HEK293T (cell line): ENCODE data around the gene CDHR5.

Experiments
- CTCF ChIA-PET: fragments of 350-600 bp; formaldehyde crosslinking; extraction: SDS; loops from one replicate; lab custom pipeline; 2021; ENCODE audit warnings: antibody characterized with exemption, inconsistent platforms; lab: Yijun Ruan, JAX
- POLR2A ChIA-PET: fragments of 350-600 bp; formaldehyde crosslinking; extraction: SDS; loops from one replicate; lab custom pipeline; 2020; ENCODE audit warnings: antibody characterized with exemption, inconsistent platforms; lab: Yijun Ruan, JAX
- DNase-seq: peaks from one replicate; pipeline ENCODE4 v3.0.0; 2012; ENCODE audit warnings: mixed read lengths; ENCODE audit errors: extremely low spot score
- ARNT ChIP-seq: fragments of 450-650 bp; IDR thresholded peaks from 2 replicates; pipeline ENCODE4 v1.6.1; 2017; ENCODE audit warnings: mild to moderate bottlenecking
- BHLHE40 ChIP-seq: fragments of 450-650 bp; IDR thresholded peaks from 2 replicates; pipeline ENCODE4 v1.6.1; 2016; ENCODE audit warnings: mild to moderate bottlenecking, moderate library complexity, borderline replicate concordance
- CTBP1 ChIP-seq: fragments of 450-650 bp; IDR thresholded peaks from 2 replicates; pipeline ENCODE4 v1.6.1; 2016; ENCODE audit warnings: borderline replicate concordance
- ELF4 ChIP-seq: fragments of 450-650 bp; IDR thresholded peaks from 2 replicates; pipeline ENCODE4 v1.6.1; 2017; ENCODE audit warnings: antibody characterized with exemption
- FOXA1 ChIP-seq: fragments of 450-650 bp; IDR thresholded peaks from 2 replicates; pipeline ENCODE4 v1.6.1; 2016; ENCODE audit warnings: mild to moderate bottlenecking
- FOXK2 ChIP-seq: fragments of 450-650 bp; IDR thresholded peaks from 2 replicates; pipeline ENCODE4 v1.6.1; 2016; ENCODE audit warnings: mild to moderate bottlenecking
- FOXM1 ChIP-seq: fragments of 450-650 bp; IDR thresholded peaks from 2 replicates; pipeline ENCODE4 v1.6.1; 2017; ENCODE audit warnings: mild to moderate bottlenecking, borderline replicate concordance
- HDGF ChIP-seq: fragments of 450-650 bp; IDR thresholded peaks from 2 replicates; pipeline ENCODE4 v1.6.1; 2017; ENCODE audit warnings: antibody characterized with exemption, borderline replicate concordance
- L3MBTL2 ChIP-seq: fragments of 450-650 bp; conservative IDR thresholded peaks from 2 replicates; pipeline ENCODE4 v1.6.1; 2016; ENCODE audit warnings: mild to moderate bottlenecking
- LEF1 ChIP-seq: fragments of 450-650 bp; IDR thresholded peaks from 2 replicates; pipeline ENCODE4 v1.6.1; 2017; ENCODE audit warnings: mild to moderate bottlenecking, borderline replicate concordance
- NFRKB ChIP-seq: fragments of 450-650 bp; IDR thresholded peaks from 2 replicates; pipeline ENCODE4 v1.6.1; 2016; ENCODE audit warnings: mild to moderate bottlenecking, moderate library complexity
- SP1 ChIP-seq: fragments of 450-650 bp; IDR thresholded peaks from 2 replicates; pipeline ENCODE4 v1.6.1; 2017
- SUZ12 ChIP-seq: fragments of 450-650 bp; IDR thresholded peaks from 2 replicates; pipeline ENCODE4 v1.6.1; 2016; ENCODE audit warnings: mild to moderate bottlenecking
- TARDBP ChIP-seq: fragments of 450-650 bp; IDR thresholded peaks from 2 replicates; pipeline ENCODE4 v1.6.1; 2016
- ZNF384 ChIP-seq: fragments of 450-650 bp; IDR thresholded peaks from 2 replicates; pipeline ENCODE4 v1.6.1; 2016
- TF ChIP-seq, protein P1 (sequence below): fragments of 450-650 bp; IDR thresholded peaks from 2 replicates; pipeline ENCODE4 v1.6.1; 2016

CDHR5 gene

DNA sequence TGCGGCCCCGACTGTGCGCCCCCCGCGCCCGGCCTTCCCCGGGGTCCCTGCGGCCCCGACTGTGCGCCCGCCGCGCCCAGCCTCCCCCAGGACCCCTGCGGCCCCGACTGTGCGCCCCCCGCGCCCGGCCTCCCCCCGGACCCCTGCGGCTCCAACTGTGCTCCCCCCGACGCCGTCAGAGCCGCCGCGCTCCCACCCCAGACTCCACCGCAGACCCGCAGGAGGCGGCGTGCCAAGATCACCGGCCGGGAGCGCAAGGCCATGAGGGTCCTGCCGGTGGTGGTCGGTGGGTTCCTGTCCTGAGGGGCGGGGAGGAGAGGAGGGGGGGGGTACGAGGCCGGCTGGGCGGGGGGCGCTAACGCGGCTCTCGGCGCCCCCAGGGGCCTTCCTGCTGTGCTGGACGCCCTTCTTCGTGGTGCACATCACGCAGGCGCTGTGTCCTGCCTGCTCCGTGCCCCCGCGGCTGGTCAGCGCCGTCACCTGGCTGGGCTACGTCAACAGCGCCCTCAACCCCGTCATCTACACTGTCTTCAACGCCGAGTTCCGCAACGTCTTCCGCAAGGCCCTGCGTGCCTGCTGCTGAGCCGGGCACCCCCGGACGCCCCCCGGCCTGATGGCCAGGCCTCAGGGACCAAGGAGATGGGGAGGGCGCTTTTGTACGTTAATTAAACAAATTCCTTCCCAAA lies 15.4 kb upstream of the CDHR5 start:
- CTCF ChIA-PET = no interaction called here

DNA sequence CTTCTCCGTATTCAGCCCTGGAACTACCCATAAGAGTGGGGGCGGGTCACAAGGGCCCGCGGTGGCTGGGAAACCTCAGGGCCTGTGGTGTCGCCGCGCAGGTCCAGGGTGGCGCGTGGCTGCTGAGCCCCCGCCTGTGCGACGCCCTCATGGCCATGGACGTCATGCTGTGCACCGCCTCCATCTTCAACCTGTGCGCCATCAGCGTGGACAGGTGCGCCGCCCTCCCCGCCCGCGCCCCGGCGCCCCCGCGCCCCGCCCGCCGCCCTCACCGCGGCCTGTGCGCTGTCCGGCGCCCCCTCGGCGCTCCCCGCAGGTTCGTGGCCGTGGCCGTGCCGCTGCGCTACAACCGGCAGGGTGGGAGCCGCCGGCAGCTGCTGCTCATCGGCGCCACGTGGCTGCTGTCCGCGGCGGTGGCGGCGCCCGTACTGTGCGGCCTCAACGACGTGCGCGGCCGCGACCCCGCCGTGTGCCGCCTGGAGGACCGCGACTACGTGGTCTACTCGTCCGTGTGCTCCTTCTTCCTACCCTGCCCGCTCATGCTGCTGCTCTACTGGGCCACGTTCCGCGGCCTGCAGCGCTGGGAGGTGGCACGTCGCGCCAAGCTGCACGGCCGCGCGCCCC lies 14.7 kb upstream of the CDHR5 start:
- CTCF ChIA-PET = no interaction called here
- TF ChIP-seq LEF1 (no peak), ZNF384 (no peak), BHLHE40 (no peak), NFRKB (no peak), CTBP1 (no peak), ARNT (no peak), SUZ12 (no peak), FOXK2 (no peak)
- TF ChIP-seq, protein P1, sequence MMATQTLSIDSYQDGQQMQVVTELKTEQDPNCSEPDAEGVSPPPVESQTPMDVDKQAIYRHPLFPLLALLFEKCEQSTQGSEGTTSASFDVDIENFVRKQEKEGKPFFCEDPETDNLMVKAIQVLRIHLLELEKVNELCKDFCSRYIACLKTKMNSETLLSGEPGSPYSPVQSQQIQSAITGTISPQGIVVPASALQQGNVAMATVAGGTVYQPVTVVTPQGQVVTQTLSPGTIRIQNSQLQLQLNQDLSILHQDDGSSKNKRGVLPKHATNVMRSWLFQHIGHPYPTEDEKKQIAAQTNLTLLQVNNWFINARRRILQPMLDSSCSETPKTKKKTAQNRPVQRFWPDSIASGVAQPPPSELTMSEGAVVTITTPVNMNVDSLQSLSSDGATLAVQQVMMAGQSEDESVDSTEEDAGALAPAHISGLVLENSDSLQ = no peak
- POLR2A ChIA-PET = no interaction called here
- no peak for DNase-seq

More for the DNA sequence above, 15.4 kb upstream of the CDHR5 start:
- TF ChIP-seq TARDBP = no peak
- TF ChIP-seq L3MBTL2 = no peak
- TF ChIP-seq LEF1 = no peak
- no peak for TF ChIP-seq FOXM1
- TF ChIP-seq ZNF384 = no peak
- TF ChIP-seq BHLHE40 = no peak
- TF ChIP-seq NFRKB = no peak
- TF ChIP-seq SP1 = no peak
- no peak for TF ChIP-seq ARNT
- TF ChIP-seq ELF4 = no peak
- TF ChIP-seq FOXA1 = no peak
- no peak for TF ChIP-seq SUZ12
- TF ChIP-seq HDGF = no peak
- TF ChIP-seq CTBP1 = no peak
- TF ChIP-seq, protein P1 = no peak
- TF ChIP-seq FOXK2 = no peak
- POLR2A ChIA-PET = no interaction called here
- DNase-seq = no peak

GRCh38 chr11:638631-639331 lies 14.0 kb upstream of the CDHR5 start:
- DNase-seq = no peak
- ChIA-PET POLR2A (no interaction called here), CTCF (no interaction called here)
- TF ChIP-seq BHLHE40 = no peak
- no peak for TF ChIP-seq ARNT
- no peak for TF ChIP-seq ZNF384
- no peak for TF ChIP-seq NFRKB
- TF ChIP-seq LEF1 = no peak
- TF ChIP-seq CTBP1 = no peak
- TF ChIP-seq L3MBTL2 = no peak
- TF ChIP-seq HDGF = no peak
- no peak for TF ChIP-seq FOXM1
- no peak for TF ChIP-seq SP1
- TF ChIP-seq FOXK2 = no peak
- no peak for TF ChIP-seq TARDBP
- TF ChIP-seq ELF4 = no peak
- no peak for TF ChIP-seq FOXA1
- TF ChIP-seq, protein P1 = no peak
- no peak for TF ChIP-seq SUZ12

GRCh38 chr11:637593-638521 lies 13.1 kb upstream of the CDHR5 start:
- no peak for DNase-seq
- TF ChIP-seq SP1 (no peak), FOXA1 (no peak), FOXK2 (no peak), SUZ12 (no peak), FOXM1 (no peak), TARDBP (no peak), ARNT (no peak), BHLHE40 (no peak), L3MBTL2 (no peak), ELF4 (no peak), CTBP1 (no peak), LEF1 (no peak), ZNF384 (no peak), NFRKB (no peak), HDGF (no peak)
- TF ChIP-seq, protein P1 = no peak
- ChIA-PET POLR2A (no interaction called here), CTCF (no interaction called here)
